Kidney epithelial cell (primary cell): ENCODE data around the gene FILIP1L. TPM values are rescaled to one million over a fixed set of nuclear protein-coding genes. Genes with fewer than 3 reads are reported as not detected.

Source experiments
- DNase-seq: peaks from one replicate; pipeline ENCODE4 v3.0.0-alpha.2; 2010; ENCODE audit warnings: low read depth
- H3K27me3 ChIP-seq: 2 replicates; pipeline ENCODE4 v1.6.0; 2011; ENCODE audit warnings: low read length; ENCODE audit not compliant: control insufficient read depth, insufficient read depth
- H3K36me3 ChIP-seq: 2 replicates; pipeline ENCODE4 v1.5.1; 2011; ENCODE audit warnings: low read length; ENCODE audit not compliant: control insufficient read depth, insufficient read depth
- H3K4me3 ChIP-seq: 2 replicates; pipeline ENCODE4 v1.5.1; 2011; ENCODE audit warnings: low read depth, mild to moderate bottlenecking, control low read depth, low read length
- total RNA-seq: library from RNA; depleted of rRNA; stranded (reverse); fragments of >200 nt; gene quantifications from 2 replicates; pipeline ENCODE4 v1.2.3, GENCODE V29; 2015
- TF ChIP-seq, protein P1 (sequence below): IDR thresholded peaks from 2 replicates; pipeline ENCODE4 v1.5.1; 2011; ENCODE audit warnings: mild to moderate bottlenecking, moderate library complexity, low read length, control low read depth, inconsistent platforms; ENCODE audit not compliant: insufficient read depth, poor library complexity, severe bottlenecking

Gene FILIP1L
- total RNA-seq, 1 donor from 2014 or later, result 15.6 TPM

DNA sequence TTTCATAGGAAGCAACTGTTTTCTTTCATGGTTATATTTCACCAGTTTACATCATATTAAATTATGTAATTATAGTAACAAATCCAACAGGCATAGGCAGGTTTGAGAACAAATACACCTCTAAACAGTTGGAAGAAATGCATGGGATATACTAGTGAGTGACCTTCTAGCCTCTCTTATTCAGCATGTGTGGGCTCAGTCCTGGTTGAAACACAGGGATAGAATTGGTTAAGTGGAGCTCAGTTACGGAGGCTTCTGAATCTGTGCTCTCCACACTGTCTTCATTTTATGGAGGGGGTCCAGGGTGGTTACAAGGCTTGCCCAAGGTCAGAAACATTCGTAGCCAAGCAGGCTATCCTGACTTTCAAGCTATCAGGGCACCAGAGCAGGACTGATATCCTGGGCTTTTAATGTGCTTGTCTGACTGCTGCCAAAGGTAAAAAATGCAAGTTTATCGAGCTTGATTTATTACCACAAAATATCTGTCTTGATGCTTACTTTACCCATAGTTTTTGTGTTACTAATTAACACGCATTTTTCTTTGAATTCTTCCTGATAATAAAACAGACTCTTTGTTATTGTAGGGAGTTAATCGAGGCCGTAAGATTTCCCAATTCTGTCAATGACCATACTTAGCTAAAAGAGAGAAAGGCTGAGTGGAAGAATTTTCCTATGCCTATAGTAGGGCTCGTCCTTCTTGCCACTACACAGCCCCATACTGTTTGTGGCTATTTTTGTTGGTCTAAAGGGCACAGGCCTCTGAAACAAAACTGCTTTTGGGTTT is 89.6 kb downstream of the FILIP1L start:
- Histone ChIP-seq H3K4me3 (no peak overlapping the region), H3K36me3 (no peaks in the 10 kb centered on the region), H3K27me3 (no peaks in the 10 kb centered on the region)
- no peak for DNase-seq
- TF ChIP-seq, protein P1, sequence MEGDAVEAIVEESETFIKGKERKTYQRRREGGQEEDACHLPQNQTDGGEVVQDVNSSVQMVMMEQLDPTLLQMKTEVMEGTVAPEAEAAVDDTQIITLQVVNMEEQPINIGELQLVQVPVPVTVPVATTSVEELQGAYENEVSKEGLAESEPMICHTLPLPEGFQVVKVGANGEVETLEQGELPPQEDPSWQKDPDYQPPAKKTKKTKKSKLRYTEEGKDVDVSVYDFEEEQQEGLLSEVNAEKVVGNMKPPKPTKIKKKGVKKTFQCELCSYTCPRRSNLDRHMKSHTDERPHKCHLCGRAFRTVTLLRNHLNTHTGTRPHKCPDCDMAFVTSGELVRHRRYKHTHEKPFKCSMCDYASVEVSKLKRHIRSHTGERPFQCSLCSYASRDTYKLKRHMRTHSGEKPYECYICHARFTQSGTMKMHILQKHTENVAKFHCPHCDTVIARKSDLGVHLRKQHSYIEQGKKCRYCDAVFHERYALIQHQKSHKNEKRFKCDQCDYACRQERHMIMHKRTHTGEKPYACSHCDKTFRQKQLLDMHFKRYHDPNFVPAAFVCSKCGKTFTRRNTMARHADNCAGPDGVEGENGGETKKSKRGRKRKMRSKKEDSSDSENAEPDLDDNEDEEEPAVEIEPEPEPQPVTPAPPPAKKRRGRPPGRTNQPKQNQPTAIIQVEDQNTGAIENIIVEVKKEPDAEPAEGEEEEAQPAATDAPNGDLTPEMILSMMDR, result no peak

DNA sequence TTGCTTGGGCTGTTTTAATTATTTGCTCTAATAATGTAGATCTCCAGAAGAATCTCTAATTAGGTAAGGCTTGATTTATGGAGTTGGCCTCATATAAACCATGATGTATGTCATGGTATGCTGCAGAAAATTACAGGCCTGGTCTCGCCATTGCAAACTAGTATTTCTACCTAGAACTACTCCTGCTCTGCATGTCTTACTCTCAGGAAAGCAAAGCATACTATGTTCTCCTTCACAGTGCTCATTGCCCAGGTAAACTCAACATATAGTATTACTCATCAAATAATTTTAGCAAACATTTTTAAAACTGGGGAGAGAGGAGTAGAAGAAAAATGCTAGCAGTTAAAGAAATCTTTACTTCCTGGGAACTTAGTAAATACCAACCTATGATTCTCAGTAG is 90.7 kb downstream of the FILIP1L start:
- Histone ChIP-seq H3K4me3 (no peak overlapping the region), H3K27me3 (no peaks in the 10 kb centered on the region), H3K36me3 (no peaks in the 10 kb centered on the region)
- no peak for DNase-seq
- TF ChIP-seq, protein P1, result no peak

DNA sequence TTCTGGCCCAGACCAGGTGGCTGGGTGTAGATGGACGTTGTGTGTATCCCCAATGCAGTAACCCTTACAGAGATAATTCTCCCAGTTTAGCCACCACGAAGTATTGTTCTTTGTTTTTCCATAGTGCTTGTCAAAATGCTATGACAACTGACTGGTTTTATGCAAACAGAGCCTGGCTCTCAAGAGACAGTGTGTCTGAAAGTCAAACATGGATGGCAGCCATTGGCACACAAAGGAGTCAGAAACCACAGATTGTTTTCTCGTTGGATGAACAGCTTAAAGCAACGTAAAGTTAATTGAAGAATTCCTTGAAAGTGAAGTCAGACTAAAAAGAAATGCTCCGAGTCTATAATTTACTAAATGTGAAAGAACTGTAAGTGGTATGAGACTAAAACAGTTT is 91.2 kb downstream of the FILIP1L start:
- Histone ChIP-seq H3K27me3 (no peaks in the 10 kb centered on the region), H3K36me3 (no peaks in the 10 kb centered on the region), H3K4me3 (no peak overlapping the region)
- no peak for DNase-seq
- TF ChIP-seq, protein P1, result no peak

DNA sequence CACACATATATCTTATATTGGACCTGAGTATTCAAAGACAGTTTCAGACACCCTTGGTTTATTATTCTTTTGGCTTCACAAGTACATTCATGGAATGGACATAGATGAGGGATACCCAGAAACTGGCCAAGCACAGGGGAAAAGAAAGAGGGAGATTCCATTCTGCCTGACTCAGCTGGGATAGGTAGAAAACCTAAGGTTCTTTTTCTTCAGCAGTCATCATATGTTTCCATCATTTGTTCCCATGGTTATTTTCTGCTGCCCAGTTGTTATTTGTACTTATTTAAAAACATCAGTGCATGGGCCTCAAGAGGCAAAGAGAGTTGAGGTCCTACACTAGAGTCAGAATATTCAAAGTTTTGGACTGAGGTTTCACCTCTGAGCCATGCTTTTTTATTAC is 91.8 kb downstream of the FILIP1L start:
- Histone ChIP-seq H3K4me3 (no peak overlapping the region), H3K36me3 (no peaks in the 10 kb centered on the region), H3K27me3 (no peaks in the 10 kb centered on the region)
- TF ChIP-seq, protein P1, result no peak
- DNase-seq, result no peak

DNA sequence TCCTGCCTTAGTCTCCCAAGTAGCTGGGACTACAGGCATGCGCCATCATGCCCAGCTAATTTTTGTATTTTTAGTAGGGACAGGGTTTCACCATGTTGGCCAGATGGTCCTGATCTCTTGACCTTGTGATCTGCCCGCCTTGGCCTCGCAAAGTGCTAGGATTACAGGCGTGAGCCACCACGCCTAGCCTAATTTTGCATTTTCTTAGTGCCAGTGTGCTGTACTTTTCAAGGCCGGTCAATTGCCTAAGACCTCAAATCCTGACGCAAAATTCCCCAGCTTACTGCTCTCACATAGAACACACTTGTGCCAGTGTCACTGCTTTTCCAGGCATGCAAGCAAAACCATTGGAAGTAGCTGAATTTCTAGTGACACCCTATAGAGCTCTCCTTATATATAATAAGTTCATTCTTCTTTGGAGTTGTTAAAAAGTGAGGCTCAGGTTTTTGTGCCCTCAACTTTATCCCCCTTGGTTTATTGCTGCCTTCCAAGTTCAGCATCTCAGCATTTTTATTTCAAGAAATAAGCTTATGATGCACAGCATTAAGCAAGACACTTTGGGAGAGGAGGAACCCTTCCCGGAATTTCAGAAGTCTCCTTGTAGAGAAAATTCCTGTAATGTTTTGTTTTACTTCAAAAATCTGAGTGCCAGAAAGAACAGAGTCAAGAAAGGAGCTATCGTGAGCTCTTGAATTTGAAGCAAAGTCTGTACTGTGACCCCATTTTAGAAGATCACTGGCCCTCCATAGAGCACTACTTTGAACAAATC is 93.2 kb downstream of the FILIP1L start:
- H3K36me3 ChIP-seq, result no peaks in the 10 kb centered on the region
- H3K4me3 ChIP-seq, result no peak overlapping the region
- DNase-seq, result no peak
- no peaks in the 10 kb centered on the region for H3K27me3 ChIP-seq
- TF ChIP-seq, protein P1, result no peak
